B cell (primary cell): ENCODE measurements around the gene MAN2A1. TPM values are rescaled to one million over a fixed set of nuclear protein-coding genes. Genes with fewer than 3 reads are reported as not detected.

Experiments used
- ATAC-seq: fragments of 200-7000 bp; cut with Tn5 transposase; one replicate; pipeline ENCODE4 v1.10.0; 2021; ENCODE audit warnings: low read depth, mild to moderate bottlenecking, moderate number of reproducible peaks, moderate library complexity
- CTCF ChIA-PET: fragments of 350-600 bp; sonication (Branson Sonifier 250); formaldehyde crosslinking; loops from one replicate; lab custom pipeline; 2021; ENCODE audit warnings: antibody characterized with exemption, inconsistent platforms; lab: Charles Lee
- POLR2A ChIA-PET: fragments of 350-600 bp; sonication (Branson Sonifier 250); formaldehyde crosslinking; loops from one replicate; lab custom pipeline; 2021; ENCODE audit warnings: antibody characterized with exemption; lab: Charles Lee
- DNase-seq: peaks from one replicate; pipeline ENCODE4 v3.0.0; 2013
- H2AFZ ChIP-seq: 2 replicates; pipeline ENCODE4 v1.6.1; 2012; ENCODE audit warnings: mild to moderate bottlenecking, low read depth, low read length; ENCODE audit not compliant: insufficient read depth, poor library complexity, severe bottlenecking
- H3K27ac ChIP-seq, 2 donors: 1 replicate in 1 of 2; 2 replicates in 1 of 2; pipeline ENCODE4 v1.5.1; 2012 to 2013; ENCODE audit warnings: low read length in 2 of 2, mild to moderate bottlenecking in 2 of 2, moderate library complexity in 1 of 2
- H3K27me3 ChIP-seq, 4 experiments: fragments of 200-600 bp in 1 of 4; sonication (generic) in 1 of 4; replicated peaks in 1 of 4; 1 replicate in 2 of 4; 2 replicates in 2 of 4; pipeline versions ENCODE4 v1.6.1 to v1.7.0; 2013 to 2016; ENCODE audit warnings: low read length in 3 of 4, mild to moderate bottlenecking in 2 of 4, mixed read lengths in 1 of 4, moderate library complexity in 1 of 4; ENCODE audit not compliant: insufficient read depth in 4 of 4, control insufficient read depth in 3 of 4; ENCODE audit errors: control extremely low read depth in 1 of 4
- H3K36me3 ChIP-seq, 2 experiments: replicated peaks in 1 of 2; 1 replicate in 1 of 2; 2 replicates in 1 of 2; pipeline versions ENCODE4 v1.6.1 to v1.7.1; 2013; ENCODE audit warnings: low read length in 1 of 2; ENCODE audit not compliant: insufficient read depth in 2 of 2, control insufficient read depth in 1 of 2; ENCODE audit errors: control extremely low read depth in 1 of 2, extremely low read depth in 1 of 2
- H3K4me1 ChIP-seq, 2 donors: fragments of 200-600 bp in 1 of 2; sonication (generic) in 1 of 2; 1 replicate in 1 of 2; 2 replicates in 1 of 2; pipeline versions ENCODE4 v1.5.1 to v1.6.1; 2013 to 2017; ENCODE audit warnings: low read length in 2 of 2; ENCODE audit not compliant: control insufficient read depth in 2 of 2, insufficient read depth in 2 of 2
- H3K4me2 ChIP-seq: replicated peaks from 2 replicates; pipeline ENCODE3; 2012; ENCODE audit warnings: mild to moderate bottlenecking, low read depth, low read length; ENCODE audit not compliant: poor library complexity, severe bottlenecking
- H3K4me3 ChIP-seq, 5 experiments: fragments of 200-600 bp in 1 of 5; sonication (generic) in 1 of 5; 1 replicate in 3 of 5; 2 replicates in 2 of 5; pipeline versions ENCODE4 v1.5.1 to v1.7.0; 2011 to 2016; ENCODE audit warnings: low read length in 4 of 5, mild to moderate bottlenecking in 4 of 5, low read depth in 2 of 5, control low read depth in 1 of 5, moderate library complexity in 1 of 5; ENCODE audit not compliant: insufficient read depth in 1 of 5; ENCODE audit errors: control extremely low read depth in 1 of 5, extremely low read depth in 1 of 5
- H3K79me2 ChIP-seq: fragments of 200-600 bp; sonication (generic); one replicate; pipeline ENCODE4 v1.6.0; 2016; ENCODE audit warnings: low read length; ENCODE audit not compliant: control insufficient read depth, insufficient read depth
- H3K9ac ChIP-seq: fragments of 200-600 bp; sonication (generic); 2 replicates; pipeline ENCODE4 v1.6.1; 2017; ENCODE audit warnings: mild to moderate bottlenecking, low read length, moderate library complexity
- H3K9me3 ChIP-seq, 3 donors: one replicate each; pipeline versions ENCODE4 v1.6.1 to v1.7.1; 2013; ENCODE audit warnings: low read length in 2 of 3; ENCODE audit not compliant: control insufficient read depth in 2 of 3, insufficient read depth in 1 of 3; ENCODE audit errors: control extremely low read depth in 1 of 3
- H4K20me1 ChIP-seq: 2 replicates; pipeline ENCODE4 v1.6.0; 2012; ENCODE audit warnings: mild to moderate bottlenecking, low read length; ENCODE audit not compliant: insufficient read depth, control insufficient read depth, poor library complexity, severe bottlenecking
- H3K27ac Mint-ChIP-seq: one replicate; pipeline ENCODE4 v1.8.0; 2021; ENCODE audit warnings: mixed read lengths
- H3K27me3 Mint-ChIP-seq: one replicate; pipeline ENCODE4 v1.8.0; 2021; ENCODE audit warnings: mixed read lengths
- H3K4me1 Mint-ChIP-seq: one replicate; pipeline ENCODE4 v1.8.0; 2021; ENCODE audit warnings: mixed read lengths
- H3K4me3 Mint-ChIP-seq: one replicate; pipeline ENCODE4 v1.8.0; 2021; ENCODE audit warnings: mixed read lengths
- H3K9me3 Mint-ChIP-seq: one replicate; pipeline ENCODE4 v1.8.0; 2022; ENCODE audit warnings: mixed read lengths; ENCODE audit not compliant: insufficient read depth
- CTCF ChIP-seq: fragments of 200-600 bp; IDR thresholded peaks from one replicate; pipeline ENCODE4 v1.8.0; 2022; ENCODE audit warnings: antibody characterized with exemption, mild to moderate bottlenecking
- EZH2 ChIP-seq: IDR thresholded peaks from 2 replicates; pipeline ENCODE4 v1.6.1; 2012; ENCODE audit warnings: borderline replicate concordance, low read depth, mild to moderate bottlenecking, moderate library complexity, low read length; ENCODE audit not compliant: insufficient read depth, poor library complexity, severe bottlenecking
- WGBS: methylation state at CpG from one replicate; pipeline ENCODE4 v1.1.5; 2013; ENCODE audit warnings: missing lambda C conversion rate; ENCODE audit not compliant: insufficient coverage; 5-methylcytosine and 5-hydroxymethylcytosine counted together
- intact Hi-C: fragments of 100-400 bp; cut with micrococcal nuclease; formaldehyde crosslinking; loops from one replicate; pipeline ENCODE4 v1.10.0; 2022
- polyA plus RNA-seq: library from polyadenylated mRNA; depleted of rRNA; stranded (reverse); fragments of >200 nt; gene quantifications from 2 replicates; pipeline ENCODE4 v1.2.3, GENCODE V29; 2012
- total RNA-seq, 2 donors: library from RNA; stranded (reverse); fragments of 120-200 nt in 1 of 2; gene quantifications; 1 replicate in 1 of 2; 2 replicates in 1 of 2; pipeline versions ENCODE4 v1.2.3 to v1.2.4, GENCODE V29; 2013 to 2022

Gene MAN2A1
- total and polyA plus RNA-seq, 2 donors (not counting 1 experiment from before 2014, with no cell fraction given) = 12.7 to 55.0 TPM

- Mint-ChIP-seq H3K4me3 (no peak overlapping the region), H3K9me3 (no peaks in the 10 kb centered on the region), H3K4me1 (peaks cover 1% of the 10 kb centered on the region), H3K27me3 (no peaks in the 10 kb centered on the region), H3K27ac (no peak overlapping the region)
- peaks cover 3% of the 10 kb centered on the region for H3K79me2 ChIP-seq
- ChIA-PET CTCF (no interaction called here), POLR2A (no interaction called here)
- TF ChIP-seq EZH2 (no peak), CTCF (no peak)
- no peak for ATAC-seq
- H3K9ac ChIP-seq = no peak overlapping the region
- H2AFZ ChIP-seq = no peak overlapping the region
- WGBS = 100% methylated on average over 2 of the region's 4 CpGs
- intact Hi-C loops = no loop called here
- no peaks in the 10 kb centered on the region for H3K4me1 ChIP-seq
- no peak overlapping the region for H3K4me2 ChIP-seq
- no peak overlapping the region for H3K4me3 ChIP-seq
- H3K27ac ChIP-seq = no peak overlapping the region
- DNase-seq = no peak
- no peaks in the 10 kb centered on the region for H4K20me1 ChIP-seq
- peaks cover 12 to 39% of the 10 kb centered on the region in 2 experiments for H3K36me3 ChIP-seq
- H3K9me3 ChIP-seq = no peaks in the 10 kb centered on the region
- no peaks in the 10 kb centered on the region for H3K27me3 ChIP-seq
Measured at GRCh38 chr5:109767997-109768396, 78.3 kb downstream of the MAN2A1 start.

GRCh38 chr5:109769597-109770291 lies 80.0 kb downstream of the MAN2A1 start:
- Mint-ChIP-seq H3K27ac (no peak overlapping the region), H3K4me1 (peaks cover 1% of the 10 kb centered on the region), H3K27me3 (no peaks in the 10 kb centered on the region), H3K9me3 (no peaks in the 10 kb centered on the region), H3K4me3 (no peak overlapping the region)
- no peak overlapping the region for H3K4me2 ChIP-seq
- CTCF ChIA-PET = no interaction called here
- no peak for DNase-seq
- no peaks in the 10 kb centered on the region for H3K9me3 ChIP-seq
- H3K36me3 ChIP-seq = peaks cover 15 to 39% of the 10 kb centered on the region in 2 experiments
- H3K9ac ChIP-seq = no peak overlapping the region
- no peaks in the 10 kb centered on the region for H3K4me1 ChIP-seq
- no peaks in the 10 kb centered on the region for H3K79me2 ChIP-seq
- no peaks in the 10 kb centered on the region for H3K27me3 ChIP-seq
- intact Hi-C loops = no loop called here
- no peak for TF ChIP-seq EZH2
- TF ChIP-seq CTCF = no peak
- POLR2A ChIA-PET = no interaction called here
- no peaks in the 10 kb centered on the region for H4K20me1 ChIP-seq
- ATAC-seq = no peak
- no peak overlapping the region for H2AFZ ChIP-seq
- H3K4me3 ChIP-seq = no peak overlapping the region
- 98% methylated on average over 5 of the region's 7 CpGs for WGBS
- H3K27ac ChIP-seq = no peak overlapping the region
